SHP77 (cell line): ENCODE measurements around the gene PTPRQ.
"Not testable (repeated sequence)": the region's sequence is repeated elsewhere in the genome, so short reads cannot be mapped to it uniquely, and the experiment has no call there.

Source experiments
- DNase-seq, 2 experiments: peaks; one replicate each; lab custom pipeline; 2025; lab: John Stamatoyannopoulos, UW

PTPRQ gene

DNA sequence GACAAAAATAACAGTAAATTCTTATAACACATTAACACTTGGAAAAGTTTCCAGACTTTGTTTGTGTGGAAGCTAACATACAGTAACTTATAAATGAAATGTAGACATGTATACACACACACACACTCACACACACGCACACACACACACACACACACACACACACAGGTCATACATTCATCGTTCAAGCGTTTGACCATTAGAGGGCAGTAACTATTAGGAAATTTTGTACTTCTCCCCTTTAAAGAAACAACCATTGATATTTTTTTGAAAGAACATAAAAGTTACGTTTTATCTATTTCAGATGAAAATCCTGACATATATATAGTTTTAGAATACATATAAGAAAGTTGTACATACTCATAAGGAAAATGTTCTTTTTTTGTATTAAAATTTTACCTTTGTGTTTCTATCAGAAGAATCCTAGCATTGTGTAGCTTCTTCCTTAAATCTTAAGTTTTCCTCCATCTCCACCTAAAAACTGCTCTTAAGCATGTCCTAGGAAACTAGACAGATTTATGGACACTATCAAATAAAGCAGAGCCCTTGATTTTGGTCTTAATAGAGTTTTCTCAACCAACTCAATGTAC is 29.0 kb downstream of the PTPRQ start:
- DNase-seq: peak; percentile 28 to 36

DNA sequence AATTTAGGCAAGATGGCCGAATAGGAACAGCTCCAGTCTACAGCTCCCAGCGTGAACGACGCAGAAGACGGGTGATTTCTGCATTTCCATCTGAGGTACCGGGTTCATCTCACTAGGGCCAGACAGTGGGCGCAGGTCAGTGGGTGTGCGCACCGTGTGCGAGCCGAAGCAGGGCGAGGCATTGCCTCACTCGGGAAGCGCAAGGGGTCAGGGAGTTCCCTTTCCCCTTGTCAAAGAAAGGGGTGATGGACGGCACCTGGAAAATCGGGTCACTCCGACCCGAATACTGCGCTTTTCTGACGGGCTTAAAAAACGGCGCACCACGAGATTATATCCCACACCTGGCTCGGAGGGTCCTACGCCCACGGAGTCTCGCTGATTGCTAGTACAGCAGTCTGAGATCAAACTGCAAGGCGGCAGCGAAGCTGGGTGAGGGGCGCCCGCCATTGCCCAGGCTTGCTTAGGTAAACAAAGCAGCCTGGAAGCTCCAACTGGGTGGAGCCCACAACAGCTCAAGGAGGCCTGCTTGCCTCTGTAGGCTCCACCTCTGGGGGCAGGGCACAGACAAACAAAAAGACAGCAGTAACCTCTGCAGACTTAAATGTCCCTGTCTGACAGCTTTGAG is 33.6 kb downstream of the PTPRQ start:
- DNase-seq: not testable (repeated sequence)

GRCh38 chr12:80484746-80485145 is 40.7 kb downstream of the PTPRQ start:
- no peak for DNase-seq

DNA sequence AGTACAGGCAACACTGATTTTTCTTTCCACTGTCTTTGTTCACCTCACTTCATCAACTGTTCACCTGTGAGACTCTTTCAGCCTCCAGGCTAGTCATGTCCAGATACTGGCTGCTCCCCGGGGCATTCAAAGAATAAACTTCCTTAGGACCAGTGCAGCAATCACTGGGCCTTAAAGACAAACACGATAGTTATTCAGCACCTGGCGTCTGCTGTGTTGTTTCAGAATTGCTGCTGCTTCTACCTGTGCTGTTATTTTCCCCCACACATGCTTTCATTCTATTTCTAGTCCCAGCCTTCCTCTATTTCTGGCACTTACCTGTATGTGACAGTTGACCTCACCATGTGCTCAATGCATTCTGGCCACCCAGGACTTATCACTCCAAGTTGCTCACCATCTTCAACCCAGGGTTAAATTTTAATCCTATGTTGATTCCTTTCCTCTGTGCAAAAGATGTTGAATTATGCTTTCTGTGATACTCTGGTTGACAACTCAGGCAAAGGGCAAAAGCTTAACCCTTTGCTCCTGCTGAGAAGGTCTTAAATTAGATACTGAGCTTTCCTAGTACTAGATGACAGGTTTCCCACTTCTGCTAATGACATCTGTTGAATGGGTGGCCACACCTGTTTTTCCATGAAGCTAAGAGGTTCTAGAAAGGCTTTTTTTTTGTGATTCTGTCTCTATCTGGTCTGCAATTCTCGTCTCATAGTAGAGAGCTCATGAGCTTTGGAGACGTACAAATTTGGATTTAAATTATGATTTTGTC is 41.4 kb downstream of the PTPRQ start:
- DNase-seq: no peak

DNA sequence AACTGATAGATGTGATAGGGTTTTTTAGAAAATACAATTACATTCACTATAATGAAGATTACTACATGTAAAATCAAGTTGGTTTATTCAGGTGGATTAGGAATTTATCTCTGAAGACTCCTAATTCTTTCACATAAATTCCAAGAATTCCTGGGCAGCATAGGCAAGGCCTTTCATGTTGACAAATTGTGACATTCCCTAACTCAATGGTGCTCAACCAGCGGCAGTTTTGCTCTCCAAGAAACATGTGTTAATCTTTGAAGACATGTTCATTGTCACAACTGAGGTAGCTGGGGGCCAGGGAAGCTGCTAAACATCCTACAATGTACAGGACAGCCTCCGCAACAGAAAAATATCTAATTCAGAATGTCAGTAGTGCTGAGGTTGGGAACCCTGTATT is 46.3 kb downstream of the PTPRQ start:
- DNase-seq: no peak

DNA sequence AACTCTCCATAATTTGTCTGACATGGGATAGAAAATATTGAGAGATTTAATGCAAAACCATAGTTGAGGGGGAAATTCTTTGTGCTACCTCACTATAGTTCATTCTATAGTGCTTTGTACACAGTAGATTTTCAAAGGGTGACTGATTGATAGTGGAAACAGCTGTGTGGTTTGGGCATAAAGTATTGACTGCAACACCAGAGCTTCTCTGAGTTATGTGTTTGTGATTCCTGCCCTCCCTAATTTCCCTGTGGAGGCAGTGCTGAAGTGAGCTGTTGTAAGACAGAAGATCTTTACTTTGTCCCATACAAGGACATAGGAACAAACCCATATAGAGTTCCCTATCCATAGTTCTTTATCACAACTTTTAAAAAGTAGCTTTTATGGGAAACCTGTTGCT is 47.1 kb downstream of the PTPRQ start:
- DNase-seq: no peak

- DNase-seq: no peak
Measured at GRCh38 chr12:80493466-80493865, 49.4 kb downstream of the PTPRQ start.

DNA sequence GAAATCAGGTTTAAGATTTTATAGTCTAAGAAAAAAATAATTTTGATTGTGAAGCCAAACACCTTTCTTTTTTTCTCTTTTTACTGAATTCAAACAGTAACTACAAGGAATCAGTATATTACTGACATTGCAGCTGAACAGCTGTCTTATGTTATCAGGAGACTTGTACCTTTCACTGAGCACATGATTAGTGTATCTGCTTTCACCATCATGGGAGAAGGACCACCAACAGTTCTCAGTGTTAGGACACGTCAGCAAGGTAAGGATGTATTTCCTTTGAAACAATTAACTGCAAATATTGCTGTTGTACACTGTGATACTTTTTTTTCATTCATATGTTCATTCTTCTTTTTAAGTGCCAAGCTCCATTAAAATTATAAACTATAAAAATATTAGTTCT is 50.8 kb downstream of the PTPRQ start:
- DNase-seq: no peak

DNA sequence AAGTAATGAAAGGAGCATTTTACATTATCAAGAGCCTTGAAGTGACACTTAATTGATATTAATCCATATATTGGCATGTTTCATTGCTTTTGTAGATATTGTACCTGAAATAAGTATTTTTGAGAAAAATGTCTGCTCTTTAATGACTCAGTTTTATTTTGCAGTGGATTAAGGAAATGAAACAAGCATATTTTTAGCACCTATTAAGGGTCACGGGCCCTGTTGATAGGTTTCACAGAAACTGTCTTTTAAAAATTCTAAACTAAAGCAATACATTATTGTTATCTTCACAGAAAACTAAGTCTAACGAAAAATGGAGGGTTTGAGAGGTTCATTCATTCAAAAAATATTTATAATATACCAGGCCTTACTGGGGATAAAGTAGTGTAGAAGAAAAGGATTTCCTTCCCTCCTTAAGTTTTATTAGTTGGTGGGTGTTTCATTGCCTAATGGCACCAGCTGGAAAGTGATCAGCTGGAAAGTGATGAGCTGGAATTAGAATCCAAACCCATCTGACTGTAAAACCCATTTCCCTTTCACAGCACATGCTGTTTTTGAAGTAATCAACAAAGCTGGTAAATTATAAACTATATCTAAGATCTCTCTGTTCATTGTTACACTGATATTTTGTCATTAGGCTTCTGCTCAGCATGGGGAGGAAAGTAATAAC is 54.2 kb downstream of the PTPRQ start:
- DNase-seq: no peak

DNA sequence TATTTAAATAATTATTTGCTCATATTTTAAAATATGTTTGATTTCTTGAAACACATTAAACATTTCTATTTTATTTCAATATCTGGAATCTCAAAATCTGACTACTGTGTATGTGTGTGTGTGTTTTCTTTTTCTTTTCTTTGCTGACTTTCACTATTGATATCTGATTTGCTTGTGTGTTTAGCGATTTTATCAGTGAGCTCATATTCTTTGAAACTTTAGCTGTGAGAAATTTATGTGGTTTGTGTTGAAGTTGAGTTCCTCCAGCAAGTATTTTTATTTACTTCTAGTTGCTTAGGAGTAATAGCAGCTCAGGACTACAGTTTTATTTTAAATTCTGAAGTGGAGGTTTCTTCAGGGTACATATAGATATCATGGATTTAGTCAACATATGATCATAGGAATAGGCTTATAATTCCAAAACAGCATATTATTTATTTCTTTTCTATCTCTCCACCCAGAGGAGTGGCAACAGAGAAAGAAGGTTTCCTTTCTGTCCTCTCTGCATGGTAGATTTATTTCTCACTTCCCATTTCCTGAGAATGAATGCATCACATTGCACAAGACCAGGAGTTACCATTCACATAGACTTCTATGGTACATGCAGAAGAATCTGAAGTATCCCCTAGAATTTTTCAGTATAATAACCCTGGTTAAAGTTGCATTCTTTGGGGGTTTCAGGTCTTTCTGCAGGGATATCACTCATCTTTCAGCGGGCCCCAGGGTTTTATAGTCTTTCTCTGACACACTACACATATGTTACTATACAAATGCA is 60.5 kb downstream of the PTPRQ start:
- no peak for DNase-seq

DNA sequence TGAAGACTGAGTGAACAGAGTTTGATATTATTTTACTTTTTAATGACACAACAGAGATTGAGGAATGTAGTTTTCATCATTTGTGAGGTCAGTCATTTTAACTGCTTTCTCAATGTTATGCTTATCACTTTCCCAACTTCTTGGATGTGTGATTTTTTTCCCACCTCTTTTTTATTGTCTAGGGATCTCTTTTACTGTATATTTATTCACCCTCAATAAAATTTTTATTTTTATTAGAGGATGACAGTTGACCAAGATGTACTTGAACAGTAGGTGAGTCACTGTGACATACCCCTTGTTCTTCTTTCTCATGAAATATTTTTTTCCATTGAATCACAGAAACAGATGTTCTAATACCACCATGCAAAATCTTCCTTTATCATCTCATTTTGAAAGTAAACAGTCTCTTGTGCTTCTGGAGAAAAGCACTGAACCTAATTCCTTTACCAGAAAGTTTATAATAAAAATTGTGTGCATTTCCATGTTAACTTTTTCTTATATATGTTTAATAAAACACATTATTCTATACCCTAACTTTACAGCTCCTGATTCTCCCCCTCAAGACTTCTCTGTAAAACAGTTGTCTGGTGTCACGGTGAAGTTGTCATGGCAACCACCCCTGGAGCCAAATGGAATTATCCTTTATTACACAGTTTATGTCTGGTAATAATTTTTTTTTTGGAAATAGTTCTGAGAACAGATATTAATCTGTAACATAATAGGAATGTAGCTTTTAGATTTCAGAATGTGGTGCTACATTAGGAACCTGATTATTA is 65.9 kb downstream of the PTPRQ start:
- DNase-seq: no peak

GRCh38 chr12:80512781-80513180 is 68.7 kb downstream of the PTPRQ start:
- DNase-seq: no peak

- no peak for DNase-seq
Measured at GRCh38 chr12:80513211-80513610, 69.2 kb downstream of the PTPRQ start.

GRCh38 chr12:80517655-80518054 is 73.6 kb downstream of the PTPRQ start:
- DNase-seq: no peak

DNA sequence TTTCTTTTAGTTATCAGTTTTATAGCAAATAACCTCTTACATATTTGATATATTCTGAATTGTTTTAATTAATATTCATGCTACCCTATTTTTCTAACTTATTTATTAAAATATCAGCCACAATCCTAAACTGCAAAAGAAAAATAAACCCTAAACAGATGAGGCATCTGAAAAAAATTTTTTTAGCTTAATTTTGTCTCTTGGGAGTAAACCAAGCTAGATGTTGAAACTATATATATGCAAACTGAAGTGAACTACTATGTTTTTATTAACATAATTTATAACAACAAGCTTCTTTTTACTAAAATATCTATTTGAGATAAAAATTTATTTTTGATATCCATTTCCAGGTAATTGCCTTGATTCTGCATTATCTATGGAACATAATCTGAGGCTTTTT is 87.6 kb downstream of the PTPRQ start:
- DNase-seq: no peak

DNA sequence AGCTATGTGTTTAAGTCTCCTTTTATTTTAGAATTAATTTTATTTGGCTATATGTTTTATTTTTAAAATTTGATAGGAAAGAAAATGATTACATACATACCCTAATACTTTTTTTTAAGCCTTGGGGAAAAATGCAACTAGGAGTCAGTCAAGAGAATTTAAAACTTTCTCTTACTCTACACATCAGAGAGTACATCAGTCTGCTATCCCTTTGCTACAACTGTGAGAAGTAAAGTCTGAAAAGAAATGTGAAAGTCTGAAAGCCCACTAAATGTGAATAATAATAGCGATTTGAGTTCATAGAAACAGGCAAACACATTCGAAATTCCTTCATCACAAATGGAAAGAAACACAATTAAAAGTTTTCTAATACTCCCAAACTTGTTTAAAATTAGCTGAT is 95.0 kb downstream of the PTPRQ start:
- DNase-seq: no peak

DNA sequence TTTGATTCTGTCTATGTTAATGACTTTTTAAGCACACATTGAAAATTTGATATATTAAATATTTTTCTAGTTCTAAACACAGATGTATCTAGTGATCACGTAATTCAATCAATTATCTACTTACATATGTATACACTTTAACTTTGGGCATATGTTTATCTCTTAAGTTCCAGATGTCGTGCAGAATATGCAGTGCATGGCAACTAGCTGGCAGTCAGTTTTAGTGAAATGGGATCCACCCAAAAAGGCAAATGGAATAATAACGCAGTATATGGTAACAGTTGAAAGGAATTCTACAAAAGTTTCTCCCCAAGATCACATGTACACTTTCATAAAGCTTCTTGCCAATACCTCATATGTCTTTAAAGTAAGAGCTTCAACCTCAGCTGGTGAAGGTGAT is 105.3 kb downstream of the PTPRQ start:
- DNase-seq: no peak

- DNase-seq: no peak
Measured at GRCh38 chr12:80551897-80552296, 107.9 kb downstream of the PTPRQ start.

- DNase-seq: no peak
Measured at GRCh38 chr12:80553316-80553715, 109.3 kb downstream of the PTPRQ start.

DNA sequence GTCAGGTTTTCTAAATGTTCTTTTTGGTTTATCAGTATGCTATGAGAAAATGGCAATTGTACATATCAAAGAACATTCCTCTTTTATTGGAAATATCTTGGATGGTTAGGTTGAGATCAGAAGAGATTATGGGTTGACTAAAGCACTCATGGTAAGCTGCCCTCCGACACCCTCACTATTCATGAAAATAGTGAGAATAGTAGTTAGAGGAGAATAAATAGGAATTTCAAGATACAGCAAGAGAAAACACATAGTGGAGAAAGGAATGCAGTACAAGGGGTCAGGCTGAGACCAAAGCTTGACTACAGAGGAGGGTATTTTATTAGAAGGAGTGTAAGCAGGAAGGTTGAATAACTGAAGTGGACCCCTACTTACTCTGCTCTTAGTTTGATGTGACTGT is 112.5 kb downstream of the PTPRQ start:
- no peak for DNase-seq

GRCh38 chr12:80559766-80560165 is 115.7 kb downstream of the PTPRQ start:
- DNase-seq: no peak
